Activated gamma-delta T cell (primary cell): Measurements from ENCODE around the gene RETNLB.

Experiments used
- DNase-seq: peaks from one replicate; lab custom pipeline; 2025; lab: John Stamatoyannopoulos, UW
- total RNA-seq, 2 donors: gene quantifications; one replicate each; lab custom pipeline; 2026; lab: John Stamatoyannopoulos, UW

RETNLB gene
- total RNA-seq = 0 to 0.13 reads per million in 2 donors

- no peak for DNase-seq
These were observed at the start of gene RETNLB for GRCh38 chr3:108757404-108757982. Gene RETNLB (minus strand): TSS chr3:108757410. CDS start chr3:108757185, 225 bp downstream.

DNA sequence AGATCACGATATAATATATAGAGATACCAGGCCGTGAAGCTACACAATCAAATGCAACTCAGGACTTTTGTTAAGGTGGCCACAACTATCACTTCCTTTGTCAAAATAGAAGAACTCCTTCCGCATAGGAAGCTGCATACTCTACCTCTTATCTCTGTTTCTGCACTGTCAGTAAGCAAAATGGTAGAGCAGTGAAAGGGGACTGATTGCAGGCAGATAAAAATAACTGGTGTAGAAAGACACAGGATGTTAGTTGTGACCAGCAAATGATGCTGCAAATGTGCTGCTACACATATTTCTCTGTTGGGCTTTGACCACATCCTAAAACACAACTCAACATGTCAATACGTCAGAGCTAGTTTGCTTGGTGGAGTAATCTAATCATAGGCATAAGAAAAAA lies 49.1 kb upstream of the RETNLB start:
- DNase-seq = no peak

- DNase-seq = no peak
These were observed 47.8 kb upstream of the RETNLB start for GRCh38 chr3:108804966-108805365.

DNA sequence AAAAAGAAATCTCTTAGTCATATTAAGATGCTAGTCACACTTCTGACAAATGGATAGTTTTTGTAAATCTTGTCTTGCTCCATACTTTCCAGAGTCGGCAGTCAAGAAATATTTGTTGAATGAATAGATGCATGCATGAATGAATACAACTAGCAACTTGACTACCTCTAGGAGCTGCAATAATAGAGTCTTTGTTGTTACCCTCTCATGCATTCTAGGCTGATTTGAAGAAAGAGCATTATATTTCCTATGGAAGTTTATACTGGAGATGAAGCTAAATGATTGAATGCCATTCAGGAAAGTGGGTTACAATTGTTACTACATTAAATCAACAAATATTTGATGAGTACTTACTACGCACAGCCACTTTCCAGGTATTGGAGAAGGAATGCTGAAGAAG lies 47.2 kb upstream of the RETNLB start:
- DNase-seq = no peak

GRCh38 chr3:108791473-108791872 lies 34.3 kb upstream of the RETNLB start:
- no peak for DNase-seq

DNA sequence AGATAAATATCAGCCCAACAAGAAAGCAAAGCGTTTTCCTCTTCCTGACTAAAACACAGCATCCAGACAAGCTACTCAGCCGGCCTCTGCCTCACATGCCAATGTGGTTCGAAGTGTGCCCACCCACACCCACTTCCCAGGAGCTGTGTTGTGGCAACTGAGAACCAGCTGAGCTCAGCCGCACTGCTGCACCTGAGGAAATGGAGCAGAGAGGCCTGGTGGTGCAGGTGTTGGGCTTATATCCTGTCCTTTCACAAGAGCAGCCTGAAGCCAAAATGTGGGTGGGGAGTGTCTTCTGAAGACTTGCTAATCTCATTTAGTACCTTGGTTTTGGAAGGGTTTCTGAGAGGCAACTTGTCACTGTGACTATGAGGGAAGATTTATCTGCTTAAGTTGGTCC lies 23.0 kb upstream of the RETNLB start:
- peak; percentile 6 for DNase-seq

DNA sequence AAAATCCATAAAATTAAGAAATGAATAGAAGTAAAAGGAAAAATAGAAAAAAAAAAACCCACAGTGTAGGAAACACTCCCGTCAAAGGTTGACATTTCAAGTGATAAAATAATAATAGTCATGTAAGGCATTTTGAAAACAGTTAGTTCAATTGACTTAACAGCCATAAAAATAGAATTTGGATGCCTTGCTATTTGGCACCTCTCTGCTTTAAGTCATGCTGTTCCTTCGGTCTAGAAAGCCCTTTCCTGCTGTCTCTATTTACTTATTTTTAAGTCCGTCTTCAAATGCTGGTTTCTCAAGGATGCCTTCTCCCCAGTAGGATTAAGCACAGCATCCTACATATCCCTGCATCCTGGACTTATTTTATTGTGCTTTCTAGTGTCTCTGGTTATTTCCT lies 22.3 kb upstream of the RETNLB start:
- DNase-seq = no peak

- no peak for DNase-seq
These were observed 18.4 kb upstream of the RETNLB start for GRCh38 chr3:108775649-108776048.

GRCh38 chr3:108767253-108767652 lies 10.0 kb upstream of the RETNLB start:
- no peak for DNase-seq

DNA sequence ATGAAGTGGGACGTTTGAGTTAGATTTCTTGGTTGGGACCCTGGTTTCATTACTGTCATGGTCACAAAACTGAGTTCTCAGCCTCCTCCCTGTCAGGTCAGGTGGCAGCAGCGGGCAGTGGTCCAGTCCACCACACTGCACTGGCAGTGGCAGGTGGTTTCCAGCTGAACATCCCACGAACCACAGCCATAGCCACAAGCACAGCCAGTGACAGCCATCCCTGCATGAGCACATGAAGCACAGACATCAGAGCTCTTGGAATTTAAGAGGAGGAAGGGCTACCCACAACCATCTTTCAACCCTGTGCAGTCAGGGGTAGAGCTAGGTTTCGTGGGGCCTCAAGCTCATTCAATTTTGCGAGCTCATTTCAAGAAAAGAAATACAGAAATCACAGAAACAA lies 1.5 kb downstream of the RETNLB start:
- DNase-seq = no peak

DNA sequence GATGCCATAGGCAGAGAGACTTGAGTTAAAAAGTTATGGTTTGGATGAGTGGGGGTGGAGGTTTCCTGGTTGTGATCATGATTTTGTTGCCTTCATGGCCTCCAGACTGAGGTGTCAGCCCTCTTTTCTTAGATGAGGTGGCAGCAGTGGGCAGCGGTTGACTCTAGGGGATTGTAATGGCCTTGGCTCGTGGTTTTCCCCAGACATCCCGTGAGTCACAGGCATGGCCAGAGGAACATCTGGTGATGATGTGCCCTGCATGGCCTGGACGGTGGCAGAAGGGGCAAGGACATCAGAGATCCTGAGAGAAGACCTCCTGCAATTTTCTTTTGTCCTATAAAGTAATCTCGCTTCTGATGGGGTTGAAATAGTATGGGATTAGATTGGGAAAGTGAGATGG lies 12.4 kb downstream of the RETNLB start:
- DNase-seq = no peak

DNA sequence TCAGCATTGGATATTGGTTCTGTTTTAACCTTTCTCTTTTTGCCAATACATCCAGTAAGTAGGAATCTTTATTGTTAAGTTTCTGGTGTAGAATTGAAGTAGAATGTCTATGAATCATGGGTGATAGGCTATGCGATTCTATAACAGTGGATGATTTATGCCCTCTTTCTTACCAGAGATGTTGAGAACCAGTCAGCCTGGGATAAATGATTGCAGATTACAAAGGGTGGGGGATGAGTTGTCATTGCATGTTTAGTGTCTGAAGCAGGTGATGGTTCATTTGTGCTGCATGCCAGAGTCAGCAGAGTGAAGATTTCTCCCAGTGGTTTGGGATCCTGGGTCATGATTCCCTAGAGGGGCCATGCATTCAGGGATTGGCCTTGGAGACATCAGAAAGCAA lies 14.3 kb downstream of the RETNLB start:
- no peak for DNase-seq

DNA sequence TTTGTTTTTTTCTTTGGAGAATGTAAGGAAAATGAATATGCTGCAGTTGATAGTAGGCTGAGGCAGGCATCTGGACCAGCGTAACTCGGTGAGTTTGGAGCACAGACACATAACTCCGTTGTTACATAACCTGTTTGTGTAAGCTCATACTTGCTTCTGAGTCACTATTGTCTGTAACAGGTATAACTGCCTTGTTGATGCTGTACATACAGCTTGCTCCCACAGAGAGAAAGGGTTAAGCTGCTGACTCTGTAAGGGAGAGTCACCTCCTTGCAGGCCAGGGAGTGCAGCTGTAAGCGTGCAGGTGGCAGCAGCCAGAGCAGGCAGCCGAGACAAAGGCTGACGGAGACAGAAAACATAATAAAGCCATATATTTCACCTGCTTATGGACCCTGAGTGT lies 20.4 kb downstream of the RETNLB start:
- DNase-seq = no peak

DNA sequence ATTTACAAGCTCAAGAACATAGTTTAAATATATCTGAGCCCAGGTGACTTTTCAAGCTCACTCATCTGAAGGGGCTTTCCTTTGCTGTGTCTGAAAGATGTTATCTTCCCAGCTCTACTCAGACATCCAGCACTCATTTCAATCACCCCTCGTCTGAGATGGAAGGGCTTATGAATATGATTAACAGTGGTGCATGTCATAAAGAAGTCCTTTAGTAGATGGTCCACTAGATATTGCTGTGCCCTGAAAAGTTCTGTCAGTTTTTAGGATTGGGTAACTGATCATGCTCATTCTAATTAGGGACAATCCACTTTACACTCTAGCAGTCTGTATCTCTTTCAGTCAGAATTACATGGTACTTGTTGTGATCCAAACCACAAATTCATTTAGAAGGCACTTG lies 28.3 kb downstream of the RETNLB start:
- no peak for DNase-seq

DNA sequence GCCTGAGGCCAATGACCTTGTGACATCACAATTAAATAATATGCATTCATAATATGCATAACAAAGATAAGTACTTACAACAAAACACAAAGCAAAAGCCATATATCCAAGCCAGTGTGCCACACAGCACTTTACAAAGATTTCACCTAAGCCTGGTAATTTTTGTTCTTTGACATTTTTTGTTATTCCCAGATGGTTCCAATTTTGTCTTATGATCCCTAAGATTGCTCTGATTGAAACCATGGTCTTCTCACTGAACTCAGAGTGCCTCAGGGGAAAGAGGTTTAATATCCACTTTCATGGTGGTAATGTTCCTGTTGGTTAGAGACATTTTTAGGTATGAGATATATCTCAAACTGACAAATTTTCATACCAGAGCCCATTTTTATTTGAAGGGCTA lies 29.1 kb downstream of the RETNLB start:
- no peak for DNase-seq

DNA sequence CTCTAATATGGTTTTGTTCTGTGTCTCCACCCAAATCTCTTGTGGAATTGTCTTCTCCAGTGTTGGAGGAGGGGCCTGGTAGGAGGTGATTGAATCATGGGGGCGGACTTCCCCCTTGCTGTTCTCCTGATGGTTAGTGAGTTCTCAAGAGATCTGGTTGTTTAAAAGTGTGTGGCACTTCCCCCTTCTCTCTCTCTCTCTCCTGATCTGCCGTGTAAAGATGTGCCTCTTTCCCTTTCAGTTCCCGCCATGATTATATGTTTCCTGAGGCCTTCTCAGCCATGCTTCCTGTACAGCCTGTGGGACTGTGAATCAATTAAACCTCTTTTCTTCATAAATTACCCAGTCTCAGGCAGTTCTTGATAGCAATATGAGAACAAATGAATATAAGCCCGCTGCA lies 33.1 kb downstream of the RETNLB start:
- DNase-seq = no peak

DNA sequence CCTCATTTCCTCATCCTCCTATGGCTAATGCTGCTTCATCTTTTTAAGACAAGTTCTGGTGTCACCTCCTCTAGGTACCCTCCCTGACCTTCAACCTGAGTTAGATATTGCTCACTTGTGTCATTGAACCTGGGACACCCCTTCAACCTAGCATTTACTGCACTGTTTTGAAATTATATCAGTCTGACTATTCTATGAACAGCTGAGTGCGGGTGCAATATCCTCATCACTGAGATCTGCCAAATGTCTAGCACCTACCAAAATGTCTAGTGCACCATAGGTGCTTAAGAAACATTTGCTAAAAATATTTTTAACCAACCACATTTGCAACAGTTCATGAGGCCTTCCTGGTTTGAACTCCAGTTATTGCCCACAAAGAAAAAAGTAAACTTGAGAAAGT lies 34.5 kb downstream of the RETNLB start:
- DNase-seq = no peak

DNA sequence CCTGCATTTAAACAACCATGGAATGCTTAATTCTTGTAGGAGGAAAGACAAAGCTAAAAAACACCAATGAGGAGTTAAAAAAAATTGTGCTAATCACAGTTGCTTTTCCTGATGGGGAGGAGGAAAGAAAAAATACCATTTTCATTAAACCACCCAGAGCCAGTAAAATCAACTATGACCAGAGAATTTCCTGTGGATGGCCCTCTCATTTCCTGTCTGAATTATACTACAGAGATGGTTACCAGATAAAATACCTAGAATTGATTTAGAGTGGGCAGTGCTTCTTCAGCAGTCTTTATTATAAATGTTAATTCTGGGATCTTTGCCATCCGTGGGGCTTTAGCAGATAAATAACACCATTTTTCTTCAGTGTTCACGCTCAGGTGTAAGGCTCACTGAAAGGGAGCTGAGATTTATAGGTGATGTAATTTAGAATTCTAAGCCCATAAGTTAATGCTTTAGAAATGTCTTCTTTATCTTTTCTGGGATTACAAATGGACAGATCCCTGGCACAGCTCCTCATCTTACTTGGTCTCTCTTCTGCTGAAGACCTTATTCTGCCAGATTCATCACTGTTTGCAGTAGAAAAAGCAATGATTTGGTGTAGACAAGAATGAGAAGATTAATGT lies 37.9 kb downstream of the RETNLB start:
- DNase-seq = no peak

DNA sequence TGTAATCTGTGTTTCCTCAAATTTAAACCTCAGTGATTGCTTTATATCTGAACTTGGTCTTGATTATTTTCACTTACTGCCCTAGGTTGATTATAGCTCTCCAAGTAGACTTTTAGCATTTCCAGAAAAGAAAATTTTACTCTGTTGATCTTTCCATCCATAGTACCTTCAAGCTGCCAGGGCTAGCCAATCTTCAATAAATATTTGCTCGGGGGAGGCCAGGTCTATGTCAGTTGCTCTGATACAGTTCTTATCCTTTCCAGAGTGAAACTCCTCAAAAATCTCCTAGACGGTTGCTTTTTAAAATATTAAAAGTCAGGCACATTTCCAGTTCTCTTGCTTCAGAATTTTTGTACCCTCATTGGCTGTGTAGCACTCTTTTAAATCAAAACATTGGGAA lies 38.8 kb downstream of the RETNLB start:
- DNase-seq = no peak

- no peak for DNase-seq
These were observed 43.4 kb downstream of the RETNLB start for GRCh38 chr3:108713816-108714215.

DNA sequence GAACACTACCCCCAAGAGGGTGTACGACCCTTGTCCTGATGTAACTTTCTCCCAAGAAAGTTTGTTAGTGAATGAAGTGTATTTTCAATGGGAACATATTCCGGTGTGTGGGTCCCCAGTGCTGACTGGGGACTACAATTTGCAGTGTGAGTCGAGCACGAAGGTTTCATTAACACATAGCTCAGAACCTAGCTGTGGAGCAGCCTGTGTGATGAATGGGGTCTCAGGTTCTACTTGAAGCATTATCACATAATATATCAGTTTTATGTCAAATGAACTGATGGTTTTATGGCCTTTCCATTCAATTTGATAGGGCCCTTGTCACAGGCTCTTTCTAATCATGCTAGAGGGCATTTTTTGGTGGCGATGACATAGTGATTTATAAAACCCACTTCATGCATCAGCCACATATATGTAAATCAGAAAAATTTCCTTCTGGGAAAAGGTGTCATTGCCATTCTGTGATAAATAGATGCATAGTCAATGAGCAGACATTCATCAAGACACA lies 44.1 kb downstream of the RETNLB start:
- no peak for DNase-seq
